ENCODE measurements around the gene LMF1. TPM values are rescaled to one million over a fixed set of nuclear protein-coding genes. Genes with fewer than 3 reads are reported as not detected.
A peak's percentile ranks its signal among the peaks of the same experiment; 100 is the strongest.

LMF1 gene
- total and polyA plus RNA-seq, 2 of the 4 experiments (the other 2 are of a cell fraction), result 7.7 to 13.1 TPM

DNA sequence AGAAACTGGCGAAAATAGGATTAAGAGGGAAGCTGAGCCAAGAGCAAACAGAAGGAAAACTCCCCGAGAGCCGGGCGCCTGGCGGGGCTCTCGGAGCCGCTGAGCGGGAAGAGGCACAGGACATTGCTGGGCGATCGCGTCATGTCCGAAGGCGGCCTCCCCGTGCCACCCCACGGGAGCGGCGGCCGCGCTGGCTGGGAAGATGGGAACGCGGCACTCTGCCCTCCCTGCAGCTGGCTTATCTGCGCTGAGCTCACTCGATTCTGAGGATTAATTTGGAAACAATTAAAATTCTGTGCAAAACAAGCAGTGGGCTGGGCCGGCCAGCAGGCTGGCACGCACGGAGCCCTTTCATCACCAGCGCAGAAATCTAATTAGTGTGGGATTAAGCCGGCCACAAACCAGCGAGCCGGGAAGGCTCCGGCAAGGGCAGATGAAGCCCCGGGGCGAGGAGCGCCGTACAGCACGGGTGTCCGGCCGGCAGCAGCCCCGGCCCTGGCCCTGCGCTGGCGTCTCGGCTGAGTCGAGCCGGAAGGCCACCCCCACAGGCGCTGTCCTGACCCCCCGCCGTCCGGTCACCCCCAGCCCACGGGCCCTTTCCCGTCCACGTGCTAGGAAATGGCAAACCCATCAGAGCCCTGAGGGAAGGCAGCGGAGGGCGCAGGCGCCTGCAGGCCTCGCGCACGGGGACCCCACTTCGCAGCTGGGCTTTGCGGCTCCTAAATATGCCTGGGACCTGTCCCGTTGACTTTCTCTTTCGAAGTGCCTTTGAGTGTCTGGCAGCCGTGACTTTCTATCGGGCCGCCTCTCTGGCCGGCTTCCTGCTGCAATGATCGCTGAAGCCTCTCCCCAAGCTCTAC is 48.7 kb upstream of the LMF1 start:
- Histone ChIP-seq H4K91ac (ENCODE audit: insufficient read depth, low read depth, low read length) (no peak overlapping the region), H3K14ac (replicated peaks; ENCODE audit: low read depth, low read length) (no peak overlapping the region), H4K5ac (ENCODE audit: low read depth, low read length) (no peak overlapping the region), H3K4me2 (ENCODE audit: low read depth, low read length) (no peak overlapping the region), H3K36me3 (ENCODE audit: control insufficient read depth, insufficient read depth, low read length) (no peaks in the 10 kb centered on the region), H3K9me3 (ENCODE audit: control insufficient read depth, insufficient read depth, low read length) (no peaks in the 10 kb centered on the region), H3K23ac (ENCODE audit: low read depth, low read length) (no peak overlapping the region), H2AK5ac (ENCODE audit: low read depth, low read length) (no peak overlapping the region), H4K8ac (ENCODE audit: low read depth in 2 of 2, low read length in 2 of 2) (no peak overlapping the region), H3K4ac (ENCODE audit: low read depth, low read length) (no peak overlapping the region), H2AK9ac (replicated peaks; ENCODE audit: low read depth, low read length, poor library complexity) (no peak overlapping the region), H2BK20ac (ENCODE audit: low read depth, low read length) (no peak overlapping the region), H4K20me1 (ENCODE audit: insufficient read depth, low read length) (no peaks in the 10 kb centered on the region), H3K18ac (ENCODE audit: low read depth, low read length) (no peak overlapping the region), H3K9ac (ENCODE audit: low read depth, low read length) (no peak overlapping the region), H2AFZ (replicated peaks; ENCODE audit: low read length, poor library complexity) (no peak overlapping the region), H2BK5ac (ENCODE audit: low read depth, low read length, poor library complexity, severe bottlenecking) (no peak overlapping the region), H3K56ac (ENCODE audit: extremely low read depth, insufficient read depth, low read length) (no peak overlapping the region), H2BK120ac (ENCODE audit: low read depth, low read length) (no peak overlapping the region), H3K4me1 (ENCODE audit: control insufficient read depth, insufficient read depth, low read length) (no peaks in the 10 kb centered on the region), H3K27ac (ENCODE audit: insufficient read depth, low read length) (no peak overlapping the region), H3K4me3 (ENCODE audit: insufficient read depth, low read depth, low read length) (no peak overlapping the region), H3K9me1 (ENCODE audit: insufficient read depth, low read length) (no peaks in the 10 kb centered on the region), H2BK15ac (ENCODE audit: low read depth, low read length) (no peak overlapping the region), H3K27me3 (ENCODE audit: control insufficient read depth, insufficient read depth, low read length) (peaks cover 42% of the 10 kb centered on the region), H3K79me1 (ENCODE audit: low read depth in 1 of 2, low read length in 2 of 2) (no peaks in the 10 kb centered on the region)
- CTCF ChIA-PET, result no interaction called here
- no TSS peak for BruUV-seq (replicated peaks)
- 67% methylated on average over 44 of the region's 66 CpGs; no CpG with 5 or more reads in 1 of the 2 experiments for WGBS, 2 experiments (ENCODE audit: extremely low coverage in 2 of 2, insufficient read length in 1 of 2)
- intact Hi-C loops (cut with micrococcal nuclease) (no loop called here), in situ Hi-C loops (cut with MboI; ENCODE audit: low sequenced_read_pairs) (no loop called here), dilution Hi-C loops (cut with HindIII; ENCODE audit: low sequenced_read_pairs, unreplicated experiment) (no loop called here)
- DNase-seq, result peak; percentile 4
- ATAC-seq (ENCODE audit: low read depth), result peak; percentile 87
- POLR2A ChIA-PET (ENCODE audit: unreplicated experiment), result no interaction called here
- TF ChIP-seq BHLHE40 (IDR thresholded peaks at IDR 0.05; ENCODE audit: low read depth, low read length), result no peak
- no peak for TF ChIP-seq MXI1 (IDR thresholded peaks at IDR 0.05; ENCODE audit: borderline replicate concordance, low read depth, low read length)
- TF ChIP-seq MAZ (IDR thresholded peaks at IDR 0.05; ENCODE audit: borderline replicate concordance, low read depth, low read length), result no peak
- TF ChIP-seq MAFK (IDR thresholded peaks at IDR 0.05; ENCODE audit: low read depth, low read length), result no peak
- TF ChIP-seq CEBPB (IDR thresholded peaks at IDR 0.05; ENCODE audit: low read depth, low read length), result no peak
- TF ChIP-seq SMC3 (IDR thresholded peaks at IDR 0.05; ENCODE audit: low read depth, low read length), result no peak
- no peak for TF ChIP-seq FOS (IDR thresholded peaks at IDR 0.05; ENCODE audit: low read depth, low read length)
- TF ChIP-seq RFX5 (IDR thresholded peaks at IDR 0.05; ENCODE audit: low read depth, low read length), result no peak
- TF ChIP-seq CHD1 (IDR thresholded peaks at IDR 0.05; ENCODE audit: low read depth, low read length), result no peak
- TF ChIP-seq POLR2A (IDR thresholded peaks at IDR 0.05; ENCODE audit: low read depth, low read length), result no peak
- TF ChIP-seq, protein P1, sequence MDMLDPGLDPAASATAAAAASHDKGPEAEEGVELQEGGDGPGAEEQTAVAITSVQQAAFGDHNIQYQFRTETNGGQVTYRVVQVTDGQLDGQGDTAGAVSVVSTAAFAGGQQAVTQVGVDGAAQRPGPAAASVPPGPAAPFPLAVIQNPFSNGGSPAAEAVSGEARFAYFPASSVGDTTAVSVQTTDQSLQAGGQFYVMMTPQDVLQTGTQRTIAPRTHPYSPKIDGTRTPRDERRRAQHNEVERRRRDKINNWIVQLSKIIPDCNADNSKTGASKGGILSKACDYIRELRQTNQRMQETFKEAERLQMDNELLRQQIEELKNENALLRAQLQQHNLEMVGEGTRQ (IDR thresholded peaks at IDR 0.05; ENCODE audit: low read depth, low read length), result no peak
